ENCODE results near the gene CDCP1.
A peak's percentile ranks its signal among the peaks of the same experiment; 100 is the strongest.

Gene CDCP1

GRCh38 chr3:45043728-45044299, 102.4 kb downstream of the CDCP1 start:
- no peak overlapping the region for H3K4me3 ChIP-seq (ENCODE audit: low read length)
- TF ChIP-seq, protein P1, sequence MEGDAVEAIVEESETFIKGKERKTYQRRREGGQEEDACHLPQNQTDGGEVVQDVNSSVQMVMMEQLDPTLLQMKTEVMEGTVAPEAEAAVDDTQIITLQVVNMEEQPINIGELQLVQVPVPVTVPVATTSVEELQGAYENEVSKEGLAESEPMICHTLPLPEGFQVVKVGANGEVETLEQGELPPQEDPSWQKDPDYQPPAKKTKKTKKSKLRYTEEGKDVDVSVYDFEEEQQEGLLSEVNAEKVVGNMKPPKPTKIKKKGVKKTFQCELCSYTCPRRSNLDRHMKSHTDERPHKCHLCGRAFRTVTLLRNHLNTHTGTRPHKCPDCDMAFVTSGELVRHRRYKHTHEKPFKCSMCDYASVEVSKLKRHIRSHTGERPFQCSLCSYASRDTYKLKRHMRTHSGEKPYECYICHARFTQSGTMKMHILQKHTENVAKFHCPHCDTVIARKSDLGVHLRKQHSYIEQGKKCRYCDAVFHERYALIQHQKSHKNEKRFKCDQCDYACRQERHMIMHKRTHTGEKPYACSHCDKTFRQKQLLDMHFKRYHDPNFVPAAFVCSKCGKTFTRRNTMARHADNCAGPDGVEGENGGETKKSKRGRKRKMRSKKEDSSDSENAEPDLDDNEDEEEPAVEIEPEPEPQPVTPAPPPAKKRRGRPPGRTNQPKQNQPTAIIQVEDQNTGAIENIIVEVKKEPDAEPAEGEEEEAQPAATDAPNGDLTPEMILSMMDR (conservative IDR thresholded peaks at IDR 0.05; ENCODE audit: low read depth, low read length), result peak; percentile 31
- peak; percentile 74 for DNase-seq (ENCODE audit: low read depth)

DNA sequence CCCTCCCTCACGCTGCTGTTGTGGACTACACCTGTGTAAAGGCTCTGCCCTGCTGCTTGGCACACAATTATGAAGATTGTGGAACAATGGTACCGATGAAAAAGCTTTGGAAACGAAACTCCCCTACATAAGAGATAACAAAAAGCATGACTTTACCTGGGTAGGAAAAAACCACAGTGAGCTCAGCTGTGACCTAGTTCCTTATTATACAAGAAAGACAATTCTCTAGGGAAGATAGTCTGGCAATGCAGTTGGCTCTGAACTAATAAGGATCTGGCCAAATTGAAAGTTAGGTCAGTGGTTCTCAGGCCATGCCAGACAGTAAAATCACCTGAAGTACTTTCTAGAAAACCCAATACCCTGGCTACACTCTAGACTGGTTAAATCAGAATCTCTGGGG, 104.0 kb downstream of the CDCP1 start:
- TF ChIP-seq, protein P1 (conservative IDR thresholded peaks at IDR 0.05; ENCODE audit: low read depth, low read length), result no peak
- no peak overlapping the region for H3K4me3 ChIP-seq (ENCODE audit: low read length)
- no peak for DNase-seq (ENCODE audit: low read depth)

DNA sequence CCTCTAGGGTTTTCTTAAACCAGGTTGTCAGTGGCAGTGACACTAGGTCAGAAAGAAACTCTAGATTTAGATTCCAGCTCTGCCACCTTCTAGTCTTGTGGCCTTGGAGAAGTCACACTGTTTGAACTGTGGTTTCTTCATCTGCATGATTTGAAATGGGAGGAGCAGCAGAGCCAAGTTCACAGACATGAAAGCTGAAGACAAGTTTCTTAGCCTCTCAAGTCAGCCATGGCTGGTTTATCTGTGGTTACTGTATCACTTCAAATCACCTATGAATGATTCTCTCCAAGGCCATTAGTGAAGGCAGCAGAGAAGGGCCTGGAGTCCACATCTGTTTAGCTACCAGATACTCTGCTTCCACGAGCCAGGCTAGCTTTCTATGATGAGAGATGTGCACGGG, 104.5 kb downstream of the CDCP1 start:
- TF ChIP-seq, protein P1 (conservative IDR thresholded peaks at IDR 0.05; ENCODE audit: low read depth, low read length), result no peak
- DNase-seq (ENCODE audit: low read depth), result no peak
- H3K4me3 ChIP-seq (ENCODE audit: low read length), result no peak overlapping the region

DNA sequence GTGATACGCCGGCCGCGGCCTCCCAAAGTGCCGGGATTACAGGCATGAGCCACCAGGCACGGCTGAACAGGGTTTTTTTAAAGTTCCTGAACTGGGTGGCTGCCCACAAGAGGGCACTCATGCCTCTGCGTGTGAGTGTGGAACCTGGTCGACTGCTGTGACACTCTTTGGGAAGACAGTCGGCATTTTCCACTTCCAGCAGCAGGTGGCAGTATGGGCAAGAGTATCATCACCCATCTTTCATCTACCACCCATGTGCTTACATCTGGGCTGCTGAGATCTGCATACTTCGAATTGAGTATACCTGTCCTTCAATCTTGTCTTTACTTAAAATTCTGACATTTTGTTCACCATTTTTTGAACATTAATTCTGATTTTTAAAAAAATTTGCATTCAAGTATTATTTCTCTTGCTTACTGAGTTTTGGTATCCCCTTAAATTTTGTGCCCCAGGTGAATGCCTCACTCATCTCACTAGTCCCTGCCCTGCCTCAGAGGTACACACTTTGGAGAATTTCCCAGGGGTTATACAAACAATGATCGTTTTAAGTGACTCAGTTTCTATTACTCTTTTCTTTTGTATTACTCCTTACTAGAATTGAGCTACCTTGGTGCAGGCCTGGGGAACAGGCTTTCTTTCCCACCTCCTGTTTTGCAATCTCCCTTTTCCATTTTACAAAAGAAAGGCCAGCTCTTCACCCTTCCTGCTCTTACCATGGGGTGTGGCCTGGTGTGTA, 108.3 kb downstream of the CDCP1 start:
- peak; percentile 78 for DNase-seq (ENCODE audit: low read depth)
- no peak overlapping the region for H3K4me3 ChIP-seq (ENCODE audit: low read length)
- TF ChIP-seq, protein P1 (conservative IDR thresholded peaks at IDR 0.05; ENCODE audit: low read depth, low read length), result peak; percentile 95

- TF ChIP-seq, protein P1 (conservative IDR thresholded peaks at IDR 0.05; ENCODE audit: low read depth, low read length), result no peak
- no peak for DNase-seq (ENCODE audit: low read depth)
- H3K4me3 ChIP-seq (ENCODE audit: low read length), result peak overlapping the region; percentile 34
These were observed 110.5 kb downstream of the CDCP1 start for GRCh38 chr3:45035441-45036301.

GRCh38 chr3:45034612-45035252, 111.4 kb downstream of the CDCP1 start:
- TF ChIP-seq, protein P1 (conservative IDR thresholded peaks at IDR 0.05; ENCODE audit: low read depth, low read length), result no peak

More at GRCh38 chr3:45034612-45035252, 111.4 kb downstream of the CDCP1 start:
- H3K4me3 ChIP-seq (ENCODE audit: low read length), result no peak overlapping the region
- no peak for DNase-seq (ENCODE audit: low read depth)

Data from retinal pigment epithelial cell (primary cell).